ENCODE measurements around the gene DESI2.

- TF ChIP-seq GABPA (IDR thresholded peaks at IDR 0.05; ENCODE audit: low read depth) = no peak
- TF ChIP-seq RFX5 (IDR thresholded peaks at IDR 0.05; ENCODE audit: low read length) = no peak
- no peak for TF ChIP-seq CTCF (IDR thresholded peaks at IDR 0.05)
- no peak for TF ChIP-seq POLR2AphosphoS5 (IDR thresholded peaks at IDR 0.05; ENCODE audit: low read depth, low read length)
- no peak for TF ChIP-seq GATA2 (CRISPR knock-in tag; IDR thresholded peaks at IDR 0.05)
- TF ChIP-seq YY1 (IDR thresholded peaks at IDR 0.05; ENCODE audit: low read depth) = no peak
- no peak for TF ChIP-seq TAF1 (IDR thresholded peaks at IDR 0.05; ENCODE audit: borderline replicate concordance, low read depth, low read length)
- no peak for TF ChIP-seq MEF2A (IDR thresholded peaks at IDR 0.05; ENCODE audit: borderline replicate concordance, low read depth)
- TF ChIP-seq CHD2 (IDR thresholded peaks at IDR 0.05; ENCODE audit: low read length, partially characterized antibody) = no peak
- TF ChIP-seq, protein P1, sequence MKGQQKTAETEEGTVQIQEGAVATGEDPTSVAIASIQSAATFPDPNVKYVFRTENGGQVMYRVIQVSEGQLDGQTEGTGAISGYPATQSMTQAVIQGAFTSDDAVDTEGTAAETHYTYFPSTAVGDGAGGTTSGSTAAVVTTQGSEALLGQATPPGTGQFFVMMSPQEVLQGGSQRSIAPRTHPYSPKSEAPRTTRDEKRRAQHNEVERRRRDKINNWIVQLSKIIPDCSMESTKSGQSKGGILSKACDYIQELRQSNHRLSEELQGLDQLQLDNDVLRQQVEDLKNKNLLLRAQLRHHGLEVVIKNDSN (IDR thresholded peaks at IDR 0.05; ENCODE audit: borderline replicate concordance, low read depth) = no peak
- no peak for TF ChIP-seq EP300 (IDR thresholded peaks at IDR 0.05; ENCODE audit: borderline replicate concordance in 1 of 2, low read depth in 1 of 2, low read length in 1 of 2)
These were observed 26.2 kb upstream of the DESI2 start for GRCh38 chr1:244626709-244627108.
